IMR-90 (cell line): Measurements from ENCODE around the gene TMEM97. TPM values are rescaled to one million over a fixed set of nuclear protein-coding genes. Genes with fewer than 3 reads are reported as not detected.

Experiments used
- ATAC-seq: fragments of 200-7000 bp; cut with Tn5 transposase; 2 replicates; pipeline ENCODE4 v1.9.1; 2020; ENCODE audit warnings: low read depth, mild to moderate bottlenecking, moderate library complexity
- BruUV-seq: library from RNA; stranded (reverse); fragments of 400-500 nt; replicated peaks from 2 replicates; lab custom pipeline; 2021; lab: Mats Ljungman, UMichigan
- CTCF ChIA-PET: fragments of 300-600 bp; formaldehyde crosslinking; extraction: SDS; loops from one replicate; lab custom pipeline; 2021; ENCODE audit warnings: antibody characterized with exemption; lab: Yijun Ruan, JAX
- POLR2A ChIA-PET: fragments of 300-600 bp; sonication (Branson Sonifier 250); formaldehyde crosslinking; loops from one replicate; lab custom pipeline; 2022; ENCODE audit warnings: antibody characterized with exemption; ENCODE audit not compliant: unreplicated experiment; lab: Charles Lee
- DNase-seq: peaks from one replicate; pipeline ENCODE4 v3.0.0; 2013
- H2AFZ ChIP-seq: replicated peaks from 2 replicates; pipeline ENCODE3; 2013; ENCODE audit warnings: low read length, mild to moderate bottlenecking; ENCODE audit not compliant: poor library complexity
- H2AK5ac ChIP-seq: 2 replicates; pipeline ENCODE4 v1.6.1; 2013; ENCODE audit warnings: low read depth, low read length, inconsistent platforms
- H2AK9ac ChIP-seq: replicated peaks from 2 replicates; pipeline ENCODE3; 2013; ENCODE audit warnings: mild to moderate bottlenecking, low read depth, low read length, moderate library complexity; ENCODE audit not compliant: poor library complexity
- H2BK120ac ChIP-seq: 2 replicates; pipeline ENCODE4 v1.6.1; 2013; ENCODE audit warnings: low read depth, low read length, inconsistent platforms
- H2BK15ac ChIP-seq: 3 replicates; pipeline ENCODE4 v1.6.1; 2013; ENCODE audit warnings: low read depth, low read length, inconsistent platforms
- H2BK20ac ChIP-seq: 2 replicates; pipeline ENCODE4 v1.6.1; 2013; ENCODE audit warnings: low read depth, mild to moderate bottlenecking, inconsistent platforms, low read length, moderate library complexity
- H2BK5ac ChIP-seq: 2 replicates; pipeline ENCODE4 v1.6.1; 2013; ENCODE audit warnings: mild to moderate bottlenecking, low read depth, low read length, inconsistent platforms; ENCODE audit not compliant: poor library complexity, severe bottlenecking
- H3K14ac ChIP-seq: replicated peaks from 2 replicates; pipeline ENCODE4 v1.6.1; 2013; ENCODE audit warnings: low read depth, low read length, inconsistent platforms
- H3K18ac ChIP-seq: 2 replicates; pipeline ENCODE4 v1.6.1; 2013; ENCODE audit warnings: low read depth, low read length, control low read depth
- H3K23ac ChIP-seq: 2 replicates; pipeline ENCODE4 v1.6.1; 2013; ENCODE audit warnings: low read depth, low read length, inconsistent platforms
- H3K27ac ChIP-seq: 2 replicates; pipeline ENCODE4 v1.5.1; 2013; ENCODE audit warnings: mild to moderate bottlenecking, control low read depth, low read length; ENCODE audit not compliant: insufficient read depth
- H3K27me3 ChIP-seq: 2 replicates; pipeline ENCODE4 v1.6.1; 2013; ENCODE audit warnings: low read length; ENCODE audit not compliant: control insufficient read depth, insufficient read depth
- H3K36me3 ChIP-seq: 2 replicates; pipeline ENCODE4 v1.6.1; 2013; ENCODE audit warnings: low read length, mixed read lengths; ENCODE audit not compliant: control insufficient read depth, insufficient read depth
- H3K4ac ChIP-seq: 2 replicates; pipeline ENCODE4 v1.6.1; 2013; ENCODE audit warnings: low read depth, low read length, inconsistent platforms
- H3K4me1 ChIP-seq: 2 replicates; pipeline ENCODE4 v1.6.1; 2013; ENCODE audit warnings: low read length, mixed read lengths; ENCODE audit not compliant: control insufficient read depth, insufficient read depth
- H3K4me2 ChIP-seq: 2 replicates; pipeline ENCODE4 v1.6.1; 2013; ENCODE audit warnings: low read depth, mild to moderate bottlenecking, control low read depth, low read length, moderate library complexity
- H3K4me3 ChIP-seq: 2 replicates; pipeline ENCODE4 v1.5.1; 2013; ENCODE audit warnings: low read depth, mild to moderate bottlenecking, control low read depth, low read length, moderate library complexity; ENCODE audit not compliant: insufficient read depth
- H3K56ac ChIP-seq: 2 replicates; pipeline ENCODE4 v1.6.1; 2013; ENCODE audit warnings: low read length, inconsistent platforms; ENCODE audit not compliant: insufficient read depth; ENCODE audit errors: extremely low read depth
- H3K79me1 ChIP-seq, 2 experiments: 2 replicates each; pipeline ENCODE4 v1.6.1; 2013; ENCODE audit warnings: low read length in 2 of 2, inconsistent platforms in 1 of 2, low read depth in 1 of 2
- H3K9ac ChIP-seq: 2 replicates; pipeline ENCODE4 v1.6.1; 2013; ENCODE audit warnings: low read depth, low read length, control low read depth
- H3K9me1 ChIP-seq: 2 replicates; pipeline ENCODE4 v1.6.1; 2013; ENCODE audit warnings: low read length, inconsistent platforms; ENCODE audit not compliant: insufficient read depth
- H3K9me3 ChIP-seq: 2 replicates; pipeline ENCODE4 v1.6.1; 2013; ENCODE audit warnings: low read length; ENCODE audit not compliant: control insufficient read depth, insufficient read depth
- H4K20me1 ChIP-seq: 2 replicates; pipeline ENCODE4 v1.6.1; 2013; ENCODE audit warnings: low read length, inconsistent platforms; ENCODE audit not compliant: insufficient read depth
- H4K5ac ChIP-seq: 2 replicates; pipeline ENCODE4 v1.6.1; 2013; ENCODE audit warnings: mild to moderate bottlenecking, low read depth, low read length, control low read depth
- H4K8ac ChIP-seq, 2 experiments: 2 replicates each; pipeline ENCODE4 v1.6.1; 2013; ENCODE audit warnings: low read depth in 2 of 2, low read length in 2 of 2, control low read depth in 1 of 2, inconsistent platforms in 1 of 2
- H4K91ac ChIP-seq: 2 replicates; pipeline ENCODE4 v1.6.1; 2013; ENCODE audit warnings: low read depth, low read length, inconsistent platforms; ENCODE audit not compliant: insufficient read depth
- BHLHE40 ChIP-seq: fragments of 150-350 bp; IDR thresholded peaks from 2 replicates; pipeline ENCODE4 v1.6.1; 2016; ENCODE audit warnings: mild to moderate bottlenecking, low read depth, low read length
- CEBPB ChIP-seq: IDR thresholded peaks from 2 replicates; pipeline ENCODE4 v1.6.1; 2012; ENCODE audit warnings: low read depth, low read length, improper control_type of control experiment
- CHD1 ChIP-seq: IDR thresholded peaks from 2 replicates; pipeline ENCODE4 v1.6.1; 2012; ENCODE audit warnings: low read depth, low read length, improper control_type of control experiment
- CTCF ChIP-seq: conservative IDR thresholded peaks from 2 replicates; pipeline ENCODE4 v1.5.1; 2012; ENCODE audit warnings: mild to moderate bottlenecking, low read depth, low read length, improper control_type of control experiment
- ELK1 ChIP-seq: fragments of 150-350 bp; IDR thresholded peaks from 2 replicates; pipeline ENCODE4 v1.6.1; 2016; ENCODE audit warnings: low read depth, mild to moderate bottlenecking, low read length, moderate library complexity, borderline replicate concordance
- FOS ChIP-seq: fragments of 150-350 bp; IDR thresholded peaks from 2 replicates; pipeline ENCODE4 v1.6.1; 2016; ENCODE audit warnings: low read depth, low read length
- MAFK ChIP-seq: IDR thresholded peaks from 2 replicates; pipeline ENCODE4 v1.6.1; 2012; ENCODE audit warnings: low read depth, low read length, improper control_type of control experiment
- MAZ ChIP-seq: IDR thresholded peaks from 2 replicates; pipeline ENCODE4 v1.6.1; 2012; ENCODE audit warnings: low read depth, mild to moderate bottlenecking, low read length, improper control_type of control experiment, moderate library complexity, borderline replicate concordance
- MXI1 ChIP-seq: IDR thresholded peaks from 2 replicates; pipeline ENCODE4 v1.6.1; 2012; ENCODE audit warnings: low read depth, mild to moderate bottlenecking, low read length, moderate library complexity, borderline replicate concordance
- NFE2L2 ChIP-seq: fragments of 150-350 bp; IDR thresholded peaks from 2 replicates; pipeline ENCODE4 v1.6.1; 2016; ENCODE audit warnings: low read depth, mild to moderate bottlenecking, low read length
- POLR2A ChIP-seq: IDR thresholded peaks from 2 replicates; pipeline ENCODE4 v1.6.1; 2012; ENCODE audit warnings: mild to moderate bottlenecking, low read depth, low read length
- RAD21 ChIP-seq: IDR thresholded peaks from 2 replicates; pipeline ENCODE4 v1.6.1; 2012; ENCODE audit warnings: low read length, improper control_type of control experiment
- RCOR1 ChIP-seq: IDR thresholded peaks from 2 replicates; pipeline ENCODE4 v1.6.1; 2012; ENCODE audit warnings: mild to moderate bottlenecking, low read length, improper control_type of control experiment; ENCODE audit not compliant: insufficient replicate concordance
- RFX5 ChIP-seq: IDR thresholded peaks from 2 replicates; pipeline ENCODE4 v1.8.0; 2012; ENCODE audit warnings: low read depth, mild to moderate bottlenecking, low read length, moderate library complexity
- SMC3 ChIP-seq: fragments of 150-350 bp; IDR thresholded peaks from 2 replicates; pipeline ENCODE4 v1.6.1; 2016; ENCODE audit warnings: low read depth, mild to moderate bottlenecking, antibody characterized with exemption, low read length, moderate library complexity
- USF2 ChIP-seq: fragments of 150-350 bp; IDR thresholded peaks from 2 replicates; pipeline ENCODE4 v1.6.1; 2017; ENCODE audit warnings: mild to moderate bottlenecking, antibody characterized with exemption, low read length, low read depth
- WGBS, 2 experiments: methylation state at CpG; one replicate each; pipeline versions ENCODE4 v1.1.5 to v1.1.7; 2013; ENCODE audit warnings: missing lambda C conversion rate in 2 of 2; ENCODE audit not compliant: insufficient read length in 1 of 2; ENCODE audit errors: extremely low coverage in 2 of 2; 5-methylcytosine and 5-hydroxymethylcytosine counted together
- dilution Hi-C: fragments of 300-500 bp; cut with HindIII; formaldehyde crosslinking; loops from one replicate; pipeline ENCODE4 v1.14.3; 2018; ENCODE audit warnings: low sequenced_read_pairs; ENCODE audit not compliant: unreplicated experiment
- in situ Hi-C: fragments of 300-500 bp; cut with MboI; formaldehyde crosslinking; loops from 3 replicates; pipeline ENCODE4 v1.14.3; 2019; ENCODE audit warnings: low sequenced_read_pairs, inconsistent platforms, mixed read lengths
- intact Hi-C: fragments of 100-400 bp; cut with micrococcal nuclease; formaldehyde crosslinking; loops from 2 replicates; pipeline ENCODE4 v1.10.0; 2022
- polyA plus RNA-seq, 3 experiments: library from polyadenylated mRNA; depleted of rRNA; stranded (reverse); fragments of >200 nt; gene quantifications; 2 replicates each; pipeline ENCODE4 v1.2.3, GENCODE V29; 2012; ENCODE audit warnings: low replicate concordance in 1 of 3
- total RNA-seq: library from RNA; depleted of rRNA; stranded (reverse); fragments of >200 nt; gene quantifications from 2 replicates; pipeline ENCODE4 v1.2.3, GENCODE V29; 2012

TMEM97 gene
- total and polyA plus RNA-seq, 2 of the 4 experiments (the other 2 are of a cell fraction), result 12.3 to 21.3 TPM

- peaks cover 67% of the 10 kb centered on the region for H3K36me3 ChIP-seq
- ChIA-PET POLR2A (no interaction called here), CTCF (no interaction called here)
- no peak for DNase-seq
- H3K56ac ChIP-seq, result no peak overlapping the region
- ATAC-seq, result no peak
- intact Hi-C loops, result no loop called here
- H4K20me1 ChIP-seq, result peaks cover 34% of the 10 kb centered on the region; the same call in 1 of the 2 replicates
- H3K27ac ChIP-seq, result no peak overlapping the region
- no peaks in the 10 kb centered on the region for H3K27me3 ChIP-seq
- no peak overlapping the region for H2AK5ac ChIP-seq
- H3K18ac ChIP-seq, result no peak overlapping the region
- TF ChIP-seq POLR2A, result no peak
- TF ChIP-seq USF2, result no peak
- TF ChIP-seq ELK1, result no peak
- TF ChIP-seq CTCF, result no peak
- TF ChIP-seq RCOR1, result no peak
- TF ChIP-seq MAFK, result no peak
- TF ChIP-seq RAD21, result no peak
- no peak for TF ChIP-seq BHLHE40
- TF ChIP-seq CEBPB, result no peak
- no peak for TF ChIP-seq MAZ
- TF ChIP-seq MXI1, result no peak
- no peak for TF ChIP-seq NFE2L2
- TF ChIP-seq RFX5, result no peak
- TF ChIP-seq CHD1, result no peak
- TF ChIP-seq FOS, result no peak
- TF ChIP-seq SMC3, result no peak
- H3K23ac ChIP-seq, result no peak overlapping the region
- no peak overlapping the region for H2BK120ac ChIP-seq
- H3K4ac ChIP-seq, result no peak overlapping the region
- no peak overlapping the region for H3K4me3 ChIP-seq
- no peak overlapping the region for H2BK15ac ChIP-seq
- no peak overlapping the region for H2BK5ac ChIP-seq
- dilution Hi-C loops, result no loop called here
- no TSS peak for BruUV-seq
- H4K5ac ChIP-seq, result no peak overlapping the region
- no peaks in the 10 kb centered on the region for H3K9me3 ChIP-seq
- H3K9ac ChIP-seq, result no peak overlapping the region
- H4K91ac ChIP-seq, result no peak overlapping the region
- no peak overlapping the region for H2BK20ac ChIP-seq
- H3K9me1 ChIP-seq, result peaks cover 18% of the 10 kb centered on the region
- no peak overlapping the region for H4K8ac ChIP-seq
- H3K4me2 ChIP-seq, result no peak overlapping the region
- no peak overlapping the region for H2AK9ac ChIP-seq
- in situ Hi-C loops, result loop anchor here (25.0 kb wide), 1 partner anchor 804 kb away; no protein-coding TSS in a partner anchor
- no peak overlapping the region for H3K14ac ChIP-seq
- 83% methylated on average over 3 of the region's 11 CpGs; no CpG with 5 or more reads in 1 of the 2 experiments for WGBS, 2 experiments
- no peak overlapping the region for H2AFZ ChIP-seq
- peaks cover 32 to 94% of the 10 kb centered on the region in 2 experiments for H3K79me1 ChIP-seq
- H3K4me1 ChIP-seq, result peaks cover 17% of the 10 kb centered on the region
Measured at GRCh38 chr17:28341516-28341915, 22.5 kb downstream of the TMEM97 start.
